Measurements from ENCODE around the gene ZRANB2.

GRCh38 chr1:71080230-71080738, 551 bp downstream of the ZRANB2 start:
- TF ChIP-seq GATA2 (IDR thresholded peaks at IDR 0.05; ENCODE audit: low read depth, low read length), result no peak
- no peak for TF ChIP-seq GATA3 (IDR thresholded peaks at IDR 0.05; ENCODE audit: low read depth, low read length)
